Eye (tissue), 1 donor: Measurements from ENCODE around the gene GRB10.

Experiments used
- DNase-seq: peaks from one replicate; pipeline ENCODE4 v3.0.0-alpha.2; 2015

The GRB10 gene

GRCh38 chr7:50782375-50783208, at the start of gene GRB10:
TSS of gene GRB10 (minus strand) at chr7:50782896. CDS start at chr7:50732322, 50,574 bp downstream.
- peak; percentile 89 for DNase-seq

GRCh38 chr7:50828801-50829200, 46.1 kb upstream of the GRB10 start:
- DNase-seq, result no peak

- DNase-seq, result no peak
Observed at GRCh38 chr7:50828116-50828515, 45.4 kb upstream of the GRB10 start.

GRCh38 chr7:50827281-50827680, 44.6 kb upstream of the GRB10 start:
- no peak for DNase-seq

- no peak for DNase-seq
Observed at GRCh38 chr7:50826371-50827172, 43.9 kb upstream of the GRB10 start.

- DNase-seq, result no peak
Observed at GRCh38 chr7:50825465-50825864, 42.8 kb upstream of the GRB10 start.

- no peak for DNase-seq
Observed at GRCh38 chr7:50824882-50825281, 42.2 kb upstream of the GRB10 start.

- no peak for DNase-seq
Observed at GRCh38 chr7:50822706-50823105, 40.0 kb upstream of the GRB10 start.

- no peak for DNase-seq
Observed at GRCh38 chr7:50822110-50822509, 39.4 kb upstream of the GRB10 start.

GRCh38 chr7:50821457-50822008, 38.8 kb upstream of the GRB10 start:
- DNase-seq, result no peak

- DNase-seq, result no peak
Observed at GRCh38 chr7:50818324-50818723, 35.6 kb upstream of the GRB10 start.

- no peak for DNase-seq
Observed at GRCh38 chr7:50817561-50817960, 34.9 kb upstream of the GRB10 start.

GRCh38 chr7:50815138-50815537, 32.4 kb upstream of the GRB10 start:
- no peak for DNase-seq

GRCh38 chr7:50814166-50814565, 31.5 kb upstream of the GRB10 start:
- no peak for DNase-seq

GRCh38 chr7:50812841-50813475, 30.3 kb upstream of the GRB10 start:
- peak; percentile 54 for DNase-seq

GRCh38 chr7:50812094-50812493, 29.4 kb upstream of the GRB10 start:
- DNase-seq, result no peak

- DNase-seq, result no peak
Observed at GRCh38 chr7:50808282-50808888, 25.7 kb upstream of the GRB10 start.

- DNase-seq, result no peak
Observed at GRCh38 chr7:50807026-50807730, 24.5 kb upstream of the GRB10 start.

GRCh38 chr7:50806143-50806542, 23.4 kb upstream of the GRB10 start:
- no peak for DNase-seq

- no peak for DNase-seq
Observed at GRCh38 chr7:50805447-50806125, 22.9 kb upstream of the GRB10 start.
